Activated T-cell treated with anti-CD3 and anti-CD28 coated beads for 4 hours (primary cell): Measurements from ENCODE around the gene ANKRD16.
"Not testable (repeated sequence)": the region's sequence is repeated elsewhere in the genome, so short reads cannot be mapped to it uniquely, and the experiment has no call there.

ENCODE experiments used
- DNase-seq: peaks from one replicate; pipeline ENCODE4 v3.0.0-alpha.2; 2020

The ANKRD16 gene

DNA sequence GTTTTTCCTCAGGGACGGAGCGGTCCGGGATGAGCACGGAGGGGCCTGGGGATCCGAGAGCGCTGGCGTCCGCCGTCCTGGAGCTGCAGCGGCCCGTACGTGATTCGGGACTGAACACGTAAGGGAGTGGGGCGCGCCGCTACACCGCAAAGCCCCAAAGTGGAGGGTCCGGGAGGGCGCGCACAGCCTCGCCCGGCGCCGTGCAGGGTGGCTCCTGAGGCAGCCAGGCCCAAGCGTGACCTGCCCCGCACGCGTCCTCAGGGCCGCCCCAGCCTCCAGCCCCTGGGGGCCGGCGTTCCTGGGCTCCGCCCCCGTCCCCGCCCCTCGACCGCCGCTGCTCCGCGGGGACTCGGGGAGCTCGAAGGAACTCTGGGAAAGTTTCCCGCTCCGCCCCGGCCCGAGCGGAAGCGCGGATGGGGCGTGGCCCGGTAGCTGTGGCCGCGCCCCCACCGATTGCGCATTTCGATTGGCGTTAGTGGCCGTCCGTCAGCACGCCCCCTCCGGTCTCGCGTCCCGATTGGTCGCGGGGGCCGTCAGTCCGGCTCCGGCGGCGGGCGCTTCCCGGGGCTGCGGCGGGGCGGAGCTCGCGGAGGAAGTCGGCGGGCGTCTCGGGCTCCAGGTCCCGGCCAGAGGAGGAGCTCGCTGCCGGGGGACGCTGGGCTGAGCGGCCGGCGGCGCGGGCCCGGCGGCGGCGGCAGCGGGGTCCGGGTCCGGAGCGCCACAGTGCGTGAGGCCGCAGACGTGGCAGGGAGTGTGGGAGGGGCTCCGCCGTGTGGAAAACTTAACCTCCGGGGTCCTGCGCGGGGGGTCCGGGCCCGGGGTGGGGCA lies at the start of gene ANKRD16, which contains the start of gene FBH1:
Gene ANKRD16, minus strand, starts transcription at position 270 of the 828 bp plus-strand sequence. CDS start 539 bp downstream, outside the sequence.
Gene FBH1, plus strand, starts transcription at position 620 of the 828 bp plus-strand sequence. Its CDS starts 103 bp downstream, at position 723.
- DNase-seq, result peak; percentile 96

DNA sequence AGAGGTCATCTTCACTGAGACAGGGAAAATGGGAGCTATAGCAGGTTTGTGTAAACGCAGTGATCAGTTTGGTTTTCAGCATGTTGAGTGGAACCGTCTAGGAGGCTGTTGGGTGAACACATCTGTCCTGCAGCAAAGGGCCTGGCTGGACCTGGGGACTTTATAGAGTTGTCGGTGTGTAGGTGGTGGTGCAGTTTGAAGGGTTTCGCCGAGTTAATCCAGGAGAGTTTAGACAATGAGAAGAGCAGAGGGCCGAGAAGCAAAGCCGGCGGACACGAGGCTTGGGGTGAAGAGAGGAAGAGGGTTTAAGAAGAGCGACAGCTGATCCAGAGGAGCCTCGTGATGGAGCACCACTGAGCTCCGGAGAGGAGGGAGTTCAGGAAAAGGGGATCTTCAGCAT lies 48.6 kb upstream of the ANKRD16 start:
- DNase-seq, result no peak

DNA sequence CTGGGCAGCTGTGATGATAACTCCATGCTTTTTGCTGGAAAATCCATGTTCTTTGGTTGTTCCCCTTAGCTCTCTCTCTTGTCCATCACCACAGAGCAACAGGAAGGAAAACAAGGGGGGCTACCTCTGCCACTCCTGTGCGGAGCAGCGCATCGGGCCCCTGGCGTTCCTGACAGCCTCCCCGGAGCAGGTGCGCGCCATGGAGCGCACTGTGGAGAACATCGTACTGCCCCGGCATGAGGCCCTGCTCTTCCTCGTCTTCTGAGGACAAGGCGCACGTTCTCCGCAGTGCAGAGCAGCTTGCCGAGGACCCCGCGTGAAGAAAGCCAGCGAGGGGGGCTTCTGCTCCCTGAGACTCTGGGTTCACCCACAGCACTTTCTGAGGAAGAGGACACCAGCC lies 47.3 kb upstream of the ANKRD16 start:
- DNase-seq, result no peak

DNA sequence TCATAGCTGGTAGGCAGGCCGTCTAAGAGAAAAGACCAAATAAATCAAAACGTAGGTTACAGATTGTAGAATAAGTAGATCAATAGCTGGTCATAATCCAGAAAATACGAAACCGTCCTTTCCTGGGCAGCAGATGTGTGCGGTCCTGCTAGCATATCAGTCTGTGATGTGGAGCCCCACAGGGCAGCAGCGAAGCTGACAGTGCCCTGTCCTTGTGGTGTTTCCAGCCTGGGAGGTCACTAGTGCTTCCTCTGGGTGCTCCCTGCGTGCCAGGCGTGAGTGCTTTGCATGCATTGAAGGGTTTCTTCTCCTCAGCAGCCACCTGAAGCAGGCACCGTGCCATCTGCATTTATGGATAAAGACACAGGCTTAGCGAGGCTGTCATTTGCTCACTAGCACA lies 45.9 kb upstream of the ANKRD16 start:
- no peak for DNase-seq

DNA sequence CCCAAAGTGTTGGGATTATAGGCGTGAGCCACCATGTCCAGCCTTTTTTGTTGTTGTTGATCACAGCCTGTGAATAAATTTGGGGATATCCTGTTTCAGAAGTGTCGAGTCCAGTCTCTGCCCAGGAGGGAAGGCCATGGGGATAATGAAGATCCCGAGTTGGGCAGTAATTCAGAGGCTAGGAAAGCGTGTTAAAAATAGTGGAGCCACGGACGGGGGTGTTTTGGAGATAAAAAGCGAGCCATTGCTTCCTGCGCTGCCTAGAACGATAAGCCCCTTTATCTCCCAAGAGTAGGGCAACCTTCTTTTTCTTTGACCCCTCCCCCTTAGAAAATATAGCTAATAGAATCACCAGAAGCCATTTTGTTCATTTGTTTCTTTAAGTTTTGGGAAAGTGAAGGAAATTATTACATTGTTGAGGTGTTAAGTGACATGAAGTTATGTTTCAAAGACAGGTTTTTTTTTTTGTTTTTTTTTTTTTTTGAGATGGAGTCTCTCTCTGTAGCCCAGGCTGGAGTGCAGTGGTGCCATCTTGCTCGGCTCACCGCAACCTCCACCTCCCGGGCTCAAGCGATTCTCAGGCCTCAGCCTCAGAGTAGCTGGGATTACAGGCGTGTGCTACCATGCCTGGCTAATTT lies 44.3 kb upstream of the ANKRD16 start:
- DNase-seq, result no peak

DNA sequence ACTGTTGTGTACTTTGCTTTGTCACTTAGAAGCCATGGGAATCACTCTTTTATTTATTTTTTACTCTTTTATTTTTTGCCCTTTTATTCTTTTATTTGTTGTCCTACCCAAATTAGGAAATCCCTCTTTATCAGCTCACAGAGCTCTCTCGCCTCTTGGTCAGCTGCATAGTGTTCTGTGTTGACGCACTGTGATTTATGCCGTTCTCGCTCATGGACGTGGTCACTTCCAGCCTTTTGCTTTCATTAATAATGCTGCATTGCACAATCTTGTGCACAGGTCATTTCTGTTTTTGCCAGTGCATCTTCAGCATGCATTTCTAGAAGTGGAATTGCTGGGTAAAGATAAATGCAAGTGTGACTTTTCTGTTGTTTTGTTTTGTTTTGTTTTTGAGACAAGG lies 42.7 kb upstream of the ANKRD16 start:
- no peak for DNase-seq

DNA sequence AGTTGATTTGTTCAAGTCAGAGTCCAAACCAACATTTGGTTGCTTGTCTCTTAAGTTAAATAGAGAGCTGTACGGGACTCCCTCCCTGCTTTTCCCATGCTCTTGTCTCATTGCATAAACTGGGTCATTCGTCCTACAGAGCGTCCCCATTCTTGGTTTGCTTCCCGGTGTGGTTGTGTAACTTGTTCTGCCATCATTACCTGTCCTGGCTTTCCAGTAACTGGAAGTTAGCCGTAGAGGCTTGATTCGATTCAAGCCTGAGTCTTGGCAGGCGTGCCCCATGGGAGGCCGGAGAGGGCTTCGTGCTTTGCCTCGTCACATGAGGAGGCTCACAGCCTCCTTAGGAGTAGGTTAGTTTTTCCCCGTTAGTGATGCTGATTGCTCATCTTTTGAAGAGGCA lies 40.6 kb upstream of the ANKRD16 start:
- DNase-seq, result no peak

DNA sequence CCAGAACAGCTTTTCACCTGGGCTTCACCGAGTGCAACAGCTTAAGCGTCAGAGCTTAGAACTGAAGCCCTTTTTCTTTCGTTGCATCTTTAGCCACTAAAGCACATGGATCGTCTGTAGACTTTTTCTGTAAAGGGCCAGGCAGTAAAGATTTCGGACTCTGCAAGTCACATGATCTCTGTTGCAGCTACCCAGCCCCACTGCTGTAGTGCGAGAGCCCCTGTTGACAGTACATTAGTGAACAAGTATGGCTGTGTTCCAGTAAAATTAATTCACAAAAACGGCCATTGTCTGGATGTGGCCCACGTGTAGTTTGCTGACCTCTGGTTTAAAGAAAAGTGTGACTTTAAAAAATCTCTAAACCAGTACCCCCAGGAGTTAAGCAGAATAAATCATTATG lies 39.7 kb upstream of the ANKRD16 start:
- DNase-seq, result no peak

DNA sequence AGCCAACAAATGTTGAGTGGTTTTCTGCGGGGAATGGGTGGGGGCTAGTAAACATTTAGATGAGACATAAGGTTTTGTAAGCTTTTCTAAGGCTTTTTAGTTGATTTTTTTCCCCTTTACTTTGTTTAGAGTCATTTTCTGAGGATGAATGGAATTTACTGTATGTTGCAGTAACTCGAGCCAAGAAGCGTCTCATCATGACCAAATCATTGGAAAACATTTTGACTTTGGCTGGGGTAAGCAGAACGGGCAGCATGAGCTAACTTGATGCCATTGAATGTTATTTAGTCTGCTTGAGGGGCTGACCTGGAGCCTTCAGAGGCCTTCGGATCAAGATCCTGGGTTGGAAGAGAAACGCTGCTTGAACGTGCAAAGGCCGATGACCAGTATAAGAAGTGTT lies 37.6 kb upstream of the ANKRD16 start:
- DNase-seq, result no peak

DNA sequence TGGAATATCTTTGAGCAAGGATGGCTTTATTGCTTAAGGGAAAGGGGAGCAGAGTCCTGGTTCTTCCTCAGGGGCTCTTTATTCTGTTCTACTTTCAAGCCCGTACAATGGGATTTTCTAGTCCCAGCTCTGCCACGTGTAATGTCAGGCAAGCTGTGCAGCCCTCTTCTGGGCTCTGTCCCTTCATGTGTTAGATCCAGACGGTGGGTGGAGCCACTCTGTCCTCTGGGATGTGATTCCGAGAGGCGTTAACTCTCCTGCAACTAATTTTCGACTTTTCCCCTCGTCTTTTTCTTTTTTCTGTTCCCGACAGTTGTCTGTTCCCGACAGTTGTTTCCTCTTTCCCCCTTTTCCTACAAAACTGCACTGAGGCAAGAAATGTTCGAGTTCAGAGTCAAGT lies 35.2 kb upstream of the ANKRD16 start:
- DNase-seq, result no peak

DNA sequence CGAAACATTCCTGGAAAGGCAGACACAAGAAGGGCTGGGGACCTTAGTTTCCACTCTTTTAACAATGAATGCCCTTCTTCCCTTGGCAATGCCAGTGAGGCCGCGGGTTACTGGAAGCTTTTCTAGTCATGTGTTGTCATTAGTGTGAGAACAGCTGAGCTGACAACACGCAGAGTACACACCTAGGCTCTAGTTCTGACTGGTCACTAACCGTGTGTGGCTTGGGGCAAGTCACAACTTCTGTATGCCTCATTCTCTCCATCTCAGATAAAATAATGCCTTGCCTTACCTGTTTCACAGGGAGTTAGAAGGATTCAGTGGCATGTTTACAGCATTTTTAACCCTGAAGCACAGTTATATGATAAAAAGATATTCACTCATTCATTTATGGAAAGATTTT lies 32.1 kb upstream of the ANKRD16 start:
- no peak for DNase-seq

DNA sequence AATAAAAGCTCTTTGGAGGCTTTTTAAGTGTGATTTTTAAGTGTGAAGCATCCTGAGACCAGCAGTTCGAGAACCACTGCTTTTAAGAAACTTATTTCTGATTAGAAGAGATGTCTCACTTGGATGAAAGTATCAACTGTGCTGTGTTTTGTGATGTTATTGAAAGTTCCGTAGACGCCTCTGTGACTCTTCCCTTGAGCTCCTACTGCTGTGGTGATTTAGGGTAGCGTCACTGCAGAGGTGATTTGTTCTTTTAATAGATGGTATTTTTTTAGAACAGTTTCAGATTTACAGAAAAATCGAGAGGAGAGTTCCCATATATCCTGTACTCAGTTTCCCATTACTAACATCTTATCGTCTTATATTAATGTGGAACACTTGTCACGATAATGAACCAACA lies 29.9 kb upstream of the ANKRD16 start:
- DNase-seq, result no peak

DNA sequence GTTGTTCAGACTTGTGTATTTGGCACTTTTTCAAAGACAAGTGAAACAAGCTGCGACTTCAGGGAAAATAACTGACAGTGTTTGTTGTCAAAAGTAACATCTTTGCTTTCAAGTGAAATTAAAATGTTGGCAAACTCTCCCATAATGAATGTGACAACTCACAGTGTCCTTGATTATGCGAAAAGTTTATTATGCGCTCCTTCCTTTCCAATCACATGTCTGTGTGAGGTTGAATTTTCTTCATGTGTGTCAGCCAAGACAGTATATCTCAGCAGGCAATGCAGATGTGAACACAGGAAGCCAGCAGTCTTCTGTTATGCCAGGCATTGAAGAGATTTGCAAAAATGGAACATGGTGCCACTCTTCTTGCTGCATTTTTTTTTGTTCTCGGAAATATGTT lies 29.1 kb upstream of the ANKRD16 start:
- no peak for DNase-seq

DNA sequence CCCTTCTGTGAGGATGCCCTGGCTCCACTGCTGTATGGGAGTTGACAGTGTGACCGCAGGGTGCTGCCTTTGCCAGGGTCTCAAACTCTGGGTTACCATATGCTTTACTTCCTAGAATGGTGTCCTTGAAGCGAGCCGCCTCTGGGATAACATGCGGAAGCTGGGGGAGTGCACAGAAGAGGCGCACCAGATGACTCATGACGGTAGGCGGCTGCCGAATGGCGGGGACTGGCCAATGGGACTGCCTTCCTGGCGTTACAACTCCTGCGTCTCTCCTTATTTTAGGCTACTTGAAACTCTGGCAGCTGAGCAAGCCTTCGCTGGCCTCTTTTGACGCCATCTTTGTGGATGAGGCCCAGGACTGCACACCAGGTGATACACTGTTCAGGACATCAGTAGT lies 27.6 kb upstream of the ANKRD16 start:
- no peak for DNase-seq

DNA sequence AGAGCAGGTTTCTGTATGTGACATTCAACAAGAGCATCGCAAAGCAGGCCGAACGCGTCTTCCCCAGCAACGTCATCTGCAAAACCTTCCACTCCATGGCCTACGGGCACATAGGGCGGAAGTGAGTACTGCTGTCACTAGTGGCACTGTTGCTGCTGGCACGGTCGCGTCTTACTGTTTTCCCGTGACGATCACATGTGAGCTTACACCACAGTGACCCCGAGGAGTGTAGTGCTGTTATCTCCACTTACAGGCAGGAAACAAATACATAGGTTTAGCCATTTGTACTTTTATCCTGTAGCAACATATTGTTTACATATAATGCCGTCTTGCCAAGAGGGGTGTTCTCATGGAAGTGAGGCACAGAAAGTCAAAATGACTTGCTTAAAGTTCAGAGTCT lies 25.8 kb upstream of the ANKRD16 start:
- no peak for DNase-seq

DNA sequence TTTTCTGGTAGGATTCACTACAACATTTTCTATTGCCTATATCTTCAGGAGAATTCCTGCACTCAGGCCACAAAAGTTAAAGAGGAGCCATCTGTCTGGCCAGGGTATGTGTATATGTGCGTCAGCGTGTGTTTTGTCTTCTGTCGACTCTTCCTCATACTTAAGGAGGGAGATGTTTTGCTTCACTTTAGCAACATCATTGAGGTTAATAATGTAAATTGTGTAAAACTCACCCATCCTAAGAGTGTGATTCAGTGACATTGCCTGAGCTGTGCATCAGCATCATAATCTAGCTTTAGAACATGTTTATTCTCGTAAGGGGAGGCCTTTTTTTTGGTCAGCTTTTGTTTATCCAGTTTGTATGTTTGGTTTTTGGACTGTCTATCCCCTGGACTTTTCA lies 24.0 kb upstream of the ANKRD16 start:
- no peak for DNase-seq

DNA sequence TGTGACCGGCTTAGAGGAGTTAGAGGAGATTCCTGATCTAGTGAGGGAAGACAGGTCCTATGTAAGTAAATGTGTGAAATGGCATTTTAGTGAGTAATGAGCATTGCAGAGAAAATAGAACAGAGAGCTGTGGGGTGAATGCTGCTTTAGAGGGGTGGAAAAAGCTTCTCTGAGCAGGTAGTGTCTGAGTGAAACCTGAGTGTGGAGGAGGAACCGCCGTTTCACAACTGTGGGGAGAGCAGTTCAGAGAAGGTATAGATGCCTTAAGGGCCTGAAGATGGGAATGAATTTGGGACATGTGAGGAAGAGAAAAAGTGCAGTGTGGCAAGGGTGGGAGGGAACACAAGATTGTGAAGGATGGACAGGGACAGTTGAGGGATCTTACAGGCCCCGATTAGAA lies 22.0 kb upstream of the ANKRD16 start:
- no peak for DNase-seq

DNA sequence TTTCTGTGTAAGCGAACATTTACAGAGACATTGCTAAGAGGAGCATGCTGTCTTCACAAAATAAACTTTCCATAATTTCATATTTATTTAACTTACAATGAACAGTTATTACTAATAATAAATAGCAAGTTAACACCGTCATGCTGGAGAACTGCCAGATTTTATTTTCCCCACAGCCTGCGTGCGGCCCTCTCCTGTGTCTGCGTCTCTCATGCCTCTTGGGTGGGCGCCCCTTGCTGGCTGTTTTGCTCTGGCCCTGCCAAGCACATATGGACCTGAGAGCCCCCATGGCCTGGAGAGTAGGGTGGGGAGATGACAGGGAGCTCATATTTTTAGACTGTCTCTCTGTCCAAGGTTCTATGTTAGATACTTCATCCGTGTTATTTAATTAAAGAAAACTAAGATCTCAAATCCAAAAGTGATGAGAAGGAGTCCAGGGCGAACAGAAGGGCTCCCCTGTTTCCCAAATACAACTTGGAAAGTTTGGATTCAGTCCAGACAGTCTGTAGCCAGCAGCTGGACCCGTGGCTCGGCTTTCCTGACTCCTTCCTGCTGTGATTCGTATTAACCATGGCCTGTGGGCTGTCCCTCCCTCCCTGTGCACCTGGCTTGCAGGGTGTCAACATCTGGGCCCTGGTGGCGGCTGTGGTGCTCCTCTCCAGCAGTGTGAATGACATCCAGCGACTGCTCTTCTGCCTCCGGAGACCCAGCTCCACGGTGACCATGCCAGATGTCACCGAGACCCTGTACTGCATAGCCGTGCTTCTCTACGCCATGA lies 20.8 kb upstream of the ANKRD16 start:
- no peak for DNase-seq

DNA sequence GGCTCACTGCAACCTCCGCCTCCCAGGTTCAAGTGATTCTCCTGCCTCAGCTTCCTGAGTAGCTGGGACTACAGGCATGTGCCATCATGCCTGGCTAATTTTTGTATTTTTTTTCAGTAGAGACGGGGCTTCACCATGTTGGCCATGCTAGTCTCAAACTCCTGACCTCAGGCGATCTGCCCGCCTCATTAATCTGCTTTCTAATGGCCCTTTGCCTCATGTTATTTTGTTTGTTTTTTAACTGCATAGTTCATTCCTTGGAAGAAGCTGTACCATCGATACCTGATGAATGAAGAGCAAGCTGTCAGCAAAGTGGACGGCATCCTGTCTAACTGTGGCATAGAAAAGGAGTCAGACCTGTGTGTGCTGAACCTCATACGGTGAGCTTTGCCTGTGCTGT lies 19.0 kb upstream of the ANKRD16 start:
- not testable (repeated sequence) for DNase-seq

DNA sequence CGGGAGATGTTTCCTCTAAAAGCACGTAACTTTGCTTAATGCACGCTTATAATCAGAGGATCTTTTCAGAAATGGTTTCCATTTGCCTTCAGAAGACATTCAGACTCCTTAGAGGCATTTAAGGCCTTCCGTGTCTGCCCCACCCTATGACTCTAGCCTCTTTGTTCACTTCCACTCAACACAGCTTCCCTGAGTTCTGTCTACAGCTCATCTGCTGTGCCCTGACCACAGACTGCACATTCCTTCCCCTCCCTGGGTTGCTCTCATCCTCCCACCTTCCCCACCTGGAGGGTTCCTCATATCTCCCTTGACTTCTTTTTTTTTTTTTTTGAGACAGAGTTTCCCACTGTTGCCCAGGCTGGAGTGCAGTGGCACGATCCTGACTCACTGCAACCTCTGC lies 17.0 kb upstream of the ANKRD16 start:
- no peak for DNase-seq

DNA sequence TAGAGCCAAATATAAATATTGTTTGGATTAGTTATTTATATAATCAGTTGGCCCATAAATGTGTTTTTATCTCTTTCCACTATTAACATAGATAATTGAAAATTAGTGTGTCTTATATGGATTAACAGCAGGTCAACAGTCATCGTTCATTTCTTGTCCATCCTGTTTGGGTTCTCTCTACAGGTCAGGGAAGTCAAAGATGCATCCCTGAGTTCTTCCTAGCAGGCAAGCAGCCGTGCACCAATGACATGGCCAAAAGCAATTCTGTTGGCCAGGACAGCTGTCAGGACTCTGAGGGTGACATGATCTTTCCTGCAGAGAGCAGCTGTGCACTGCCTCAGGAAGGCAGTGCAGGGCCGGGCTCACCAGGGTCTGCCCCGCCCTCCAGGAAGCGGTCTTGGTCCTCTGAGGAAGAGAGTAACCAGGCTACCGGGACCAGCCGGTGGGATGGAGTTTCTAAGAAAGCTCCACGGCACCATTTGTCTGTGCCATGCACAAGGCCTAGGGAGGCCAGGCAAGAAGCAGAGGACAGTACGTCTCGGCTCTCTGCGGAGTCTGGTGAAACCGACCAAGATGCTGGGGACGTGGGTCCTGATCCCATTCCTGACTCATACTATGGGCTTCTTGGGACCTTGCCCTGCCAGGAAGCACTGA lies 16.3 kb upstream of the ANKRD16 start:
- DNase-seq, result no peak

DNA sequence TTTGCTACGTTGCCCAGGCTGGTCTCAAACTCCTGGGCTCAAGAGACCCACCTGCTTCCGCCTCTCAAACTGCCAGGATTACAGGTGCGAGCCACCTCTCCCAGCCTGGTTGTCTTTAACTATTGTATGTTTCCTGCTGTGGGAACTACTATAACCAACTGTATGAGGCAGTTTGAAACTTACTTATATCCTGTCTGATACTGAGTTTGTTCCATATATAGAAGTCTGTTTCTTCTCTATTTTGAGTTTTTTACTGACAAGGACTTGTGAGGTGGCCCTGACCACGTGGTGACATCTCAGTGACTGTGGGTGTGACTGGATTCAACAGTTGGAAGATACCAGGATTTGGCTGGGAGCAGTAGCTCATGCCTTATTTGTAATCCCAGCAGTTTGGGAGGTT lies 14.5 kb upstream of the ANKRD16 start:
- DNase-seq, result no peak

DNA sequence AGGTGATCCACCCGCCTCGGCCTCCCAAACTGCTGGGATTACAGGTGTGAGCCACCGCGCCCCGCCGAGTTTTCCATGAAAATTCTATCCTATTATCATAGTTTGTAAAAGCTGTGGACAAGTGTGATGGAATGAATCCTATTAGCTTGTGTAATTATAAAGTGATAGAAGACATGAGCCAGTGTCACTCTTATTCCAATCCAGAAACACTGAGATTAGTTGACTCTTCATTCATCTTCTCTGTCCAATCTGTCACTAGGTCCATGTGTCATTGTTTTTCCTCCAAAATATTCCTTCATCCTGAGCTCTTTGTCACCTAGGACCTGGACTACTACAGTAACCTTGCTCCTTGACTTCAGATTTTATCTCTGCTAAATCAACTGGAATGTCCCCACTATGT lies 13.9 kb upstream of the ANKRD16 start:
- DNase-seq, result no peak
